Endothelial cell of umbilical vein (primary cell): ENCODE results near the gene CEP63. TPM values are rescaled to one million over a fixed set of nuclear protein-coding genes. Genes with fewer than 3 reads are reported as not detected.

Source experiments
- BruUV-seq: library from RNA; stranded (reverse); fragments of 400-500 nt; replicated peaks from 2 replicates; lab custom pipeline; 2021; lab: Mats Ljungman, UMichigan
- CTCF ChIA-PET: fragments of 300-600, 350-600 bp; sonication (Branson Sonifier 250); formaldehyde crosslinking; loops from one replicate; lab custom pipeline; 2021; ENCODE audit warnings: antibody characterized with exemption, inconsistent platforms; lab: Charles Lee
- POLR2A ChIA-PET: fragments of 300-600, 350-600 bp; sonication (Branson Sonifier 250); formaldehyde crosslinking; loops from one replicate; lab custom pipeline; 2021; ENCODE audit warnings: antibody characterized with exemption, inconsistent platforms; lab: Charles Lee
- DNase-seq: peaks from one replicate; pipeline ENCODE4 v3.0.0-alpha.2; 2011; ENCODE audit warnings: low read depth, low spot score
- FAIRE-seq: peaks from 2 replicates; lab custom pipeline; 2011; peaks lifted over from hg19 to GRCh38; lab: Jason Lieb, UNC
- H2AFZ ChIP-seq: 2 replicates; pipeline ENCODE4 v1.6.0; 2012; ENCODE audit warnings: low read depth, low read length, control low read depth, inconsistent platforms
- H3K27ac ChIP-seq: 2 replicates; pipeline ENCODE4 v1.5.1; 2011; ENCODE audit warnings: low read depth, mild to moderate bottlenecking, control low read depth, low read length, moderate library complexity; ENCODE audit not compliant: insufficient read depth
- H3K27me3 ChIP-seq, 2 experiments: 2 replicates each; pipeline versions ENCODE4 v1.6.0 to v1.6.1; 2011; ENCODE audit warnings: low read length in 2 of 2, mixed read lengths in 1 of 2; ENCODE audit not compliant: control insufficient read depth in 2 of 2, insufficient read depth in 2 of 2
- H3K36me3 ChIP-seq, 2 experiments: 2 replicates in 1 of 2; 3 replicates in 1 of 2; pipeline ENCODE4 v1.5.1; 2011; ENCODE audit warnings: low read length in 2 of 2, mild to moderate bottlenecking in 1 of 2, moderate library complexity in 1 of 2; ENCODE audit not compliant: control insufficient read depth in 2 of 2, insufficient read depth in 2 of 2; ENCODE audit errors: extremely low read depth in 1 of 2
- H3K4me1 ChIP-seq: 3 replicates; pipeline ENCODE4 v1.5.1; 2011; ENCODE audit warnings: mild to moderate bottlenecking, low read length; ENCODE audit not compliant: control insufficient read depth, insufficient read depth; ENCODE audit errors: extremely low read depth
- H3K4me2 ChIP-seq: 2 replicates; pipeline ENCODE4 v1.6.1; 2011; ENCODE audit warnings: low read length, control low read depth, mixed read lengths; ENCODE audit not compliant: insufficient read depth
- H3K4me3 ChIP-seq, 3 experiments: fragments of 200-600 bp in 1 of 3; sonication (generic), shearing (Covaris generic) in 1 of 3; replicated peaks in 1 of 3; 2 replicates each; pipeline ENCODE4 v1.5.1; 2011 to 2016; ENCODE audit warnings: control low read depth in 3 of 3, low read length in 3 of 3, mild to moderate bottlenecking in 2 of 3, inconsistent platforms in 1 of 3, low read depth in 1 of 3, moderate library complexity in 1 of 3; ENCODE audit not compliant: insufficient read depth in 1 of 3
- H3K79me2 ChIP-seq: 2 replicates; pipeline ENCODE4 v1.6.0; 2012; ENCODE audit warnings: low read length, inconsistent platforms; ENCODE audit not compliant: control insufficient read depth, insufficient read depth
- H3K9ac ChIP-seq: replicated peaks from 2 replicates; pipeline ENCODE3; 2011; ENCODE audit warnings: low read length, control low read depth; ENCODE audit not compliant: insufficient read depth; ENCODE audit errors: extremely low read depth
- H3K9me1 ChIP-seq: replicated peaks from 3 replicates; pipeline ENCODE4 v1.6.0; 2011; ENCODE audit warnings: mild to moderate bottlenecking, low read length; ENCODE audit not compliant: control insufficient read depth, insufficient read depth; ENCODE audit errors: extremely low read depth
- H3K9me3 ChIP-seq: replicated peaks from 2 replicates; pipeline ENCODE4 v1.5.1; 2012; ENCODE audit warnings: low read length, inconsistent platforms; ENCODE audit not compliant: control insufficient read depth, insufficient read depth
- H4K20me1 ChIP-seq: replicated peaks from 2 replicates; pipeline ENCODE3; 2011; ENCODE audit warnings: mild to moderate bottlenecking, low read length; ENCODE audit not compliant: control insufficient read depth, insufficient read depth; ENCODE audit errors: extremely low read depth
- CTCF ChIP-seq, 2 donors: IDR thresholded peaks; 1 replicate in 1 of 2; 2 replicates in 1 of 2; pipeline ENCODE4 v1.5.1; 2011; ENCODE audit warnings: low read length in 2 of 2, mild to moderate bottlenecking in 2 of 2, moderate library complexity in 2 of 2, control low read depth in 1 of 2, inconsistent platforms in 1 of 2, low read depth in 1 of 2; ENCODE audit not compliant: insufficient read depth in 1 of 2; ENCODE audit errors: extremely low read depth in 1 of 2
- EZH2 ChIP-seq: IDR thresholded peaks from 2 replicates; pipeline ENCODE4 v1.6.1; 2012; ENCODE audit warnings: borderline replicate concordance, low read depth, mild to moderate bottlenecking, moderate library complexity, low read length, inconsistent platforms; ENCODE audit not compliant: severe bottlenecking
- FOS ChIP-seq: IDR thresholded peaks from 2 replicates; pipeline ENCODE4 v1.6.1; 2011; ENCODE audit warnings: mild to moderate bottlenecking, low read length, moderate library complexity, borderline replicate concordance; ENCODE audit not compliant: insufficient read depth
- GATA2 ChIP-seq: IDR thresholded peaks from 2 replicates; pipeline ENCODE4 v1.7.0; 2011; ENCODE audit warnings: low read depth, mild to moderate bottlenecking, moderate library complexity, mixed read lengths, low read length; ENCODE audit not compliant: insufficient read length, insufficient read depth
- JUN ChIP-seq: IDR thresholded peaks from 2 replicates; pipeline ENCODE4 v1.6.1; 2011; ENCODE audit warnings: borderline replicate concordance, low read depth; ENCODE audit not compliant: insufficient read length, insufficient read depth
- MAX ChIP-seq: IDR thresholded peaks from 2 replicates; pipeline ENCODE4 v1.6.1; 2011; ENCODE audit not compliant: insufficient read depth, insufficient read length
- MYC ChIP-seq: IDR thresholded peaks from one replicate; pipeline ENCODE4 v1.6.1; 2011; ENCODE audit warnings: mild to moderate bottlenecking, low read depth, low read length
- POLR2A ChIP-seq: IDR thresholded peaks from 2 replicates; pipeline ENCODE4 v1.6.1; 2012; ENCODE audit warnings: low read depth, mild to moderate bottlenecking, control low read depth, low read length
- POLR2AphosphoS5 ChIP-seq: IDR thresholded peaks from 2 replicates; pipeline ENCODE4 v1.6.1; 2012; ENCODE audit warnings: low read depth, mild to moderate bottlenecking, control low read depth, low read length, moderate library complexity; ENCODE audit not compliant: insufficient read depth
- dilution Hi-C: fragments of 300-500 bp; cut with MboI; formaldehyde crosslinking; loops from one replicate; pipeline ENCODE4 v1.15.0; 2019; ENCODE audit warnings: low sequenced_read_pairs; ENCODE audit not compliant: extremely low pct_ligation_motif_present
- intact Hi-C: fragments of 100-400 bp; cut with micrococcal nuclease; formaldehyde crosslinking; loops from one replicate; pipeline ENCODE4 v1.10.0; 2022
- polyA plus RNA-seq, 4 experiments: library from polyadenylated mRNA; depleted of rRNA in 3 of 4; stranded (reverse) in 3 of 4; unstranded in 1 of 4; fragments of >200 nt; gene quantifications; 2 replicates each; pipeline versions ENCODE4 v1.2.1 to v1.2.3, GENCODE V29; 2011 to 2012; ENCODE audit warnings: missing spikeins in 1 of 4
- total RNA-seq: library from RNA; stranded (reverse); gene quantifications from 2 replicates; pipeline ENCODE4 v1.2.3, GENCODE V29; 2021

The CEP63 gene
- total and polyA plus RNA-seq, 2 donors (not counting 3 experiments of a cell fraction or from before 2014, with no cell fraction given) = 5.7 to 29.4 TPM

GRCh38 chr3:134516905-134517304 is 31.0 kb downstream of the CEP63 start:
- Histone ChIP-seq H3K4me3 (no peak overlapping the region), H3K36me3 (no peaks in the 10 kb centered on the region), H2AFZ (no peak overlapping the region), H3K4me1 (no peaks in the 10 kb centered on the region), H3K27me3 (no peaks in the 10 kb centered on the region), H4K20me1 (no peaks in the 10 kb centered on the region), H3K4me2 (no peak overlapping the region), H3K9ac (no peak overlapping the region), H3K9me3 (no peaks in the 10 kb centered on the region), H3K79me2 (no peaks in the 10 kb centered on the region), H3K9me1 (no peaks in the 10 kb centered on the region), H3K27ac (no peak overlapping the region)
- CTCF ChIA-PET = no interaction called here
- DNase-seq = no peak
- no peak for TF ChIP-seq FOS
- no peak for TF ChIP-seq GATA2
- no peak for TF ChIP-seq JUN
- TF ChIP-seq POLR2AphosphoS5 = no peak
- no peak for TF ChIP-seq MYC
- TF ChIP-seq POLR2A = no peak
- TF ChIP-seq EZH2 = no peak
- TF ChIP-seq MAX = no peak
- TF ChIP-seq CTCF (IDR thresholded peaks at IDR 0.05; ENCODE audit: extremely low read depth in 1 of 2, insufficient read depth in 1 of 2, low read depth in 1 of 2, low read length in 2 of 2) = no peak
- no peak for FAIRE-seq
- dilution Hi-C loops (no loop called here), intact Hi-C loops (no loop called here)
- POLR2A ChIA-PET = no interaction called here
- BruUV-seq = no TSS peak
